Stimulated activated CD4-positive, alpha-beta T cell treated with anti-CD3 and anti-CD28 coated beads, Interleukin-12 subunit alpha, Interleukin-12 subunit beta, amount 100 ng/mL, for 4 hours (primary cell): ENCODE results near the gene TRPC4AP.
A peak's percentile ranks its signal among the peaks of the same experiment; 100 is the strongest.
"Not testable (repeated sequence)": the region's sequence is repeated elsewhere in the genome, so short reads cannot be mapped to it uniquely, and the experiment has no call there.

Experiments used
- DNase-seq: peaks from one replicate; pipeline ENCODE4 v3.0.0-alpha.2; 2020

The TRPC4AP gene

GRCh38 chr20:35093267-35093884, 769 bp upstream of the TRPC4AP start:
- peak; percentile 31 for DNase-seq

- DNase-seq: no peak
Measured at GRCh38 chr20:35091816-35092523, 637 bp downstream of the TRPC4AP start.

- no peak for DNase-seq
Measured at GRCh38 chr20:35088231-35089145, 4.1 kb downstream of the TRPC4AP start.

- DNase-seq: no peak
Measured at GRCh38 chr20:35087791-35088190, 4.8 kb downstream of the TRPC4AP start.

- no peak for DNase-seq
Measured at GRCh38 chr20:35087355-35087754, 5.3 kb downstream of the TRPC4AP start.

- DNase-seq: no peak
Measured at GRCh38 chr20:35085477-35086225, 7.0 kb downstream of the TRPC4AP start.

- no peak for DNase-seq
Measured at GRCh38 chr20:35084998-35085397, 7.6 kb downstream of the TRPC4AP start.

- not testable (repeated sequence) for DNase-seq
Measured at GRCh38 chr20:35080348-35080642, 12.3 kb downstream of the TRPC4AP start.

- DNase-seq: no peak
Measured at GRCh38 chr20:35079472-35080347, 12.9 kb downstream of the TRPC4AP start.

- DNase-seq: no peak
Measured at GRCh38 chr20:35077872-35078271, 14.7 kb downstream of the TRPC4AP start.

- no peak for DNase-seq
Measured at GRCh38 chr20:35077341-35077740, 15.3 kb downstream of the TRPC4AP start.

- DNase-seq: not testable (repeated sequence)
Measured at GRCh38 chr20:35071436-35072153, 21.0 kb downstream of the TRPC4AP start.

GRCh38 chr20:35066194-35066593, 26.4 kb downstream of the TRPC4AP start:
- no peak for DNase-seq

GRCh38 chr20:35065181-35065580, 27.4 kb downstream of the TRPC4AP start:
- DNase-seq: no peak

- no peak for DNase-seq
Measured at GRCh38 chr20:35063168-35063567, 29.4 kb downstream of the TRPC4AP start.

GRCh38 chr20:35062478-35062877, 30.1 kb downstream of the TRPC4AP start:
- DNase-seq: no peak

- DNase-seq: no peak
Measured at GRCh38 chr20:35060168-35060567, 32.4 kb downstream of the TRPC4AP start.

GRCh38 chr20:35059612-35060011, 33.0 kb downstream of the TRPC4AP start:
- DNase-seq: no peak

- no peak for DNase-seq
Measured at GRCh38 chr20:35059110-35059509, 33.5 kb downstream of the TRPC4AP start.

- DNase-seq: no peak
Measured at GRCh38 chr20:35055445-35056276, 36.9 kb downstream of the TRPC4AP start.
